HUES48 (cell line): Measurements from ENCODE around the gene TRIM14.

Experiments used
- H3K27ac ChIP-seq: one replicate; pipeline ENCODE4 v1.7.0; 2013; ENCODE audit warnings: low read depth, low read length, inconsistent platforms
- H3K27me3 ChIP-seq: 2 replicates; pipeline ENCODE4 v1.6.1; 2013; ENCODE audit warnings: mild to moderate bottlenecking, low read length; ENCODE audit not compliant: control insufficient read depth, insufficient read depth
- H3K36me3 ChIP-seq: 2 replicates; pipeline ENCODE4 v1.6.1; 2013; ENCODE audit warnings: low read length; ENCODE audit not compliant: control insufficient read depth, insufficient read depth
- H3K4me1 ChIP-seq: 2 replicates; pipeline ENCODE4 v1.6.1; 2013; ENCODE audit warnings: mild to moderate bottlenecking, low read length; ENCODE audit not compliant: control insufficient read depth, insufficient read depth
- H3K4me3 ChIP-seq: 2 replicates; pipeline ENCODE4 v1.5.1; 2013; ENCODE audit warnings: mild to moderate bottlenecking, low read depth, low read length
- H3K9ac ChIP-seq: 2 replicates; pipeline ENCODE4 v1.6.1; 2013; ENCODE audit warnings: mild to moderate bottlenecking, low read depth, low read length, moderate library complexity
- H3K9me3 ChIP-seq: 2 replicates; pipeline ENCODE4 v1.6.1; 2013; ENCODE audit warnings: low read length; ENCODE audit not compliant: control insufficient read depth, insufficient read depth

TRIM14 gene

GRCh38 chr9:98118640-98119601 lies at the start of gene TRIM14:
Gene TRIM14, minus strand, starts transcription at chr9:98119222. Its CDS starts 34 bp downstream, at chr9:98119188.
- no peaks in the 10 kb centered on the region for H3K27me3 ChIP-seq
- 0 out of 2 replicates have a peak, but pooled peaks cover 3% of the 10 kb centered on the region for H3K36me3 ChIP-seq
- peak within 1 kb of the TSS; percentile 2 for H3K27ac ChIP-seq
- peak within 1 kb of the TSS; percentile 74 for H3K4me3 ChIP-seq
- peak within 1 kb of the TSS; percentile 63; the same call in 1 of the 2 replicates for H3K9ac ChIP-seq
- H3K4me1 ChIP-seq: 0 out of 2 replicates have a peak, but pooled peaks cover 4% of the 10 kb centered on the region
- H3K9me3 ChIP-seq: no peaks in the 10 kb centered on the region

GRCh38 chr9:98168153-98168780 lies 49.2 kb upstream of the TRIM14 start:
- Histone ChIP-seq H3K27me3 (no peaks in the 10 kb centered on the region), H3K4me3 (no peak overlapping the region), H3K9ac (no peak overlapping the region), H3K36me3 (no peaks in the 10 kb centered on the region), H3K4me1 (peaks cover 30% of the 10 kb centered on the region), H3K27ac (no peak overlapping the region), H3K9me3 (no peaks in the 10 kb centered on the region)

GRCh38 chr9:98164912-98165311 lies 45.9 kb upstream of the TRIM14 start:
- H3K4me1 ChIP-seq: peaks cover 17% of the 10 kb centered on the region
- H3K27me3 ChIP-seq: no peaks in the 10 kb centered on the region
- H3K9me3 ChIP-seq: no peaks in the 10 kb centered on the region
- no peak overlapping the region for H3K27ac ChIP-seq
- H3K4me3 ChIP-seq: no peak overlapping the region
- H3K9ac ChIP-seq: no peak overlapping the region
- no peaks in the 10 kb centered on the region for H3K36me3 ChIP-seq

GRCh38 chr9:98162613-98163012 lies 43.6 kb upstream of the TRIM14 start:
- H3K27me3 ChIP-seq: no peaks in the 10 kb centered on the region
- no peaks in the 10 kb centered on the region for H3K36me3 ChIP-seq
- no peak overlapping the region for H3K27ac ChIP-seq
- H3K9me3 ChIP-seq: no peaks in the 10 kb centered on the region
- no peak overlapping the region for H3K4me3 ChIP-seq
- H3K4me1 ChIP-seq: 0 out of 2 replicates have a peak, but pooled peaks cover 3% of the 10 kb centered on the region
- no peak overlapping the region for H3K9ac ChIP-seq

GRCh38 chr9:98161851-98162250 lies 42.8 kb upstream of the TRIM14 start:
- Histone ChIP-seq H3K4me3 (no peak overlapping the region), H3K9me3 (no peaks in the 10 kb centered on the region), H3K9ac (no peak overlapping the region), H3K27me3 (no peaks in the 10 kb centered on the region), H3K4me1 (0 out of 2 replicates have a peak, but pooled peaks cover 3% of the 10 kb centered on the region), H3K27ac (no peak overlapping the region), H3K36me3 (0 out of 2 replicates have a peak, but pooled peaks cover under 1% of the 10 kb centered on the region)

- no peak overlapping the region for H3K9ac ChIP-seq
- H3K4me3 ChIP-seq: no peak overlapping the region
- H3K36me3 ChIP-seq: peaks cover 14% of the 10 kb centered on the region
- H3K27me3 ChIP-seq: no peaks in the 10 kb centered on the region
- no peaks in the 10 kb centered on the region for H3K9me3 ChIP-seq
- H3K27ac ChIP-seq: no peak overlapping the region
- H3K4me1 ChIP-seq: no peaks in the 10 kb centered on the region
These were observed 40.8 kb upstream of the TRIM14 start for GRCh38 chr9:98159790-98160189.

GRCh38 chr9:98159301-98159700 lies 40.3 kb upstream of the TRIM14 start:
- Histone ChIP-seq H3K4me3 (no peak overlapping the region), H3K27ac (no peak overlapping the region), H3K36me3 (peaks cover 19% of the 10 kb centered on the region), H3K9me3 (no peaks in the 10 kb centered on the region), H3K9ac (no peak overlapping the region), H3K4me1 (no peaks in the 10 kb centered on the region), H3K27me3 (no peaks in the 10 kb centered on the region)

- Histone ChIP-seq H3K4me1 (no peaks in the 10 kb centered on the region), H3K9me3 (no peaks in the 10 kb centered on the region), H3K27me3 (no peaks in the 10 kb centered on the region), H3K4me3 (no peak overlapping the region), H3K36me3 (peaks cover 20% of the 10 kb centered on the region), H3K27ac (no peak overlapping the region), H3K9ac (no peak overlapping the region)
These were observed 39.2 kb upstream of the TRIM14 start for GRCh38 chr9:98158071-98158831.

GRCh38 chr9:98157372-98157771 lies 38.4 kb upstream of the TRIM14 start:
- H3K27me3 ChIP-seq: no peaks in the 10 kb centered on the region
- no peak overlapping the region for H3K27ac ChIP-seq
- peaks cover 20% of the 10 kb centered on the region for H3K36me3 ChIP-seq
- H3K9me3 ChIP-seq: no peaks in the 10 kb centered on the region
- H3K4me1 ChIP-seq: no peaks in the 10 kb centered on the region
- no peak overlapping the region for H3K9ac ChIP-seq
- H3K4me3 ChIP-seq: no peak overlapping the region

GRCh38 chr9:98154678-98155077 lies 35.7 kb upstream of the TRIM14 start:
- no peaks in the 10 kb centered on the region for H3K4me1 ChIP-seq
- H3K9ac ChIP-seq: no peak overlapping the region
- no peaks in the 10 kb centered on the region for H3K27me3 ChIP-seq
- H3K4me3 ChIP-seq: no peak overlapping the region
- H3K9me3 ChIP-seq: no peaks in the 10 kb centered on the region
- peaks cover 20% of the 10 kb centered on the region for H3K36me3 ChIP-seq
- no peak overlapping the region for H3K27ac ChIP-seq
